ENCODE results near the gene OTX1.

Gene OTX1

GRCh38 chr2:63050334-63051041 is at the start of gene OTX1:
TSS of gene OTX1 (plus strand) at chr2:63050830. CDS start at chr2:63052991, 2,161 bp downstream.
- H3K79me2 ChIP-seq, result no peaks in the 10 kb centered on the region
- H2AFZ ChIP-seq, result peak within 1 kb of the TSS; percentile 75
- H3K4me3 ChIP-seq (ENCODE audit: low read depth, low read length), result peak within 1 kb of the TSS; percentile 32
- no peaks in the 10 kb centered on the region for H3K9me3 ChIP-seq (ENCODE audit: control insufficient read depth, low read length)
- peaks cover 3% of the 10 kb centered on the region for H3K4me1 ChIP-seq
- H3K9ac ChIP-seq, result no peak within 1 kb of the TSS
- peaks cover 30% of the 10 kb centered on the region for H3K27me3 ChIP-seq (ENCODE audit: control insufficient read depth, insufficient read depth, low read length)
- TF ChIP-seq CTCF (IDR thresholded peaks at IDR 0.05), result no peak
- no peaks in the 10 kb centered on the region for H3K36me3 ChIP-seq (ENCODE audit: control insufficient read depth, insufficient read depth, low read length)
- H3K27ac ChIP-seq, result no peak within 1 kb of the TSS
- H3K4me2 ChIP-seq (ENCODE audit: low read length), result peak within 1 kb of the TSS; percentile 58

- TF ChIP-seq CTCF (IDR thresholded peaks at IDR 0.05), result no peak
- Histone ChIP-seq H2AFZ (no peak overlapping the region), H3K4me1 (no peaks in the 10 kb centered on the region), H3K27ac (no peak overlapping the region), H3K79me2 (no peaks in the 10 kb centered on the region), H3K9me3 (ENCODE audit: control insufficient read depth, low read length) (no peaks in the 10 kb centered on the region), H3K9ac (no peak overlapping the region), H3K36me3 (ENCODE audit: control insufficient read depth, insufficient read depth, low read length) (no peaks in the 10 kb centered on the region), H3K27me3 (ENCODE audit: control insufficient read depth, insufficient read depth, low read length) (no peaks in the 10 kb centered on the region), H3K4me2 (ENCODE audit: low read length) (no peak overlapping the region), H3K4me3 (ENCODE audit: low read depth, low read length) (no peak overlapping the region)
These were observed 49.1 kb upstream of the OTX1 start for GRCh38 chr2:63001576-63001975.

- no peak for TF ChIP-seq CTCF (IDR thresholded peaks at IDR 0.05)
- no peak overlapping the region for H3K4me3 ChIP-seq (ENCODE audit: low read depth, low read length)
These were observed 47.3 kb upstream of the OTX1 start for GRCh38 chr2:63003351-63003750.

GRCh38 chr2:63007813-63008458 is 42.7 kb upstream of the OTX1 start:
- Histone ChIP-seq H3K4me2 (ENCODE audit: low read length) (no peak overlapping the region), H3K27me3 (ENCODE audit: control insufficient read depth, insufficient read depth, low read length) (no peaks in the 10 kb centered on the region), H3K9ac (no peak overlapping the region), H3K4me1 (no peaks in the 10 kb centered on the region), H3K4me3 (ENCODE audit: low read depth, low read length) (no peak overlapping the region), H2AFZ (no peak overlapping the region), H3K9me3 (ENCODE audit: control insufficient read depth, low read length) (no peaks in the 10 kb centered on the region), H3K79me2 (no peaks in the 10 kb centered on the region), H3K27ac (no peak overlapping the region), H3K36me3 (ENCODE audit: control insufficient read depth, insufficient read depth, low read length) (no peaks in the 10 kb centered on the region)
- no peak for TF ChIP-seq CTCF (IDR thresholded peaks at IDR 0.05)

More at GRCh38 chr2:63003351-63003750, 47.3 kb upstream of the OTX1 start:
- Histone ChIP-seq H3K79me2 (no peaks in the 10 kb centered on the region), H3K9me3 (ENCODE audit: control insufficient read depth, low read length) (no peaks in the 10 kb centered on the region), H3K27ac (no peak overlapping the region), H3K4me2 (ENCODE audit: low read length) (no peak overlapping the region), H2AFZ (no peak overlapping the region), H3K4me1 (no peaks in the 10 kb centered on the region), H3K9ac (no peak overlapping the region), H3K27me3 (ENCODE audit: control insufficient read depth, insufficient read depth, low read length) (no peaks in the 10 kb centered on the region), H3K36me3 (ENCODE audit: control insufficient read depth, insufficient read depth, low read length) (no peaks in the 10 kb centered on the region)

All from parathyroid adenoma (tissue), 2 donors.